GM11168 (cell line): ENCODE results near the gene KCNIP4.

ENCODE experiments used
- in situ Hi-C: fragments of 300-500 bp; cut with MboI; formaldehyde crosslinking; loops from one replicate; pipeline ENCODE4 v1.12.0; 2022; ENCODE audit warnings: low sequenced_read_pairs; ENCODE audit not compliant: unreplicated experiment

The KCNIP4 gene

DNA sequence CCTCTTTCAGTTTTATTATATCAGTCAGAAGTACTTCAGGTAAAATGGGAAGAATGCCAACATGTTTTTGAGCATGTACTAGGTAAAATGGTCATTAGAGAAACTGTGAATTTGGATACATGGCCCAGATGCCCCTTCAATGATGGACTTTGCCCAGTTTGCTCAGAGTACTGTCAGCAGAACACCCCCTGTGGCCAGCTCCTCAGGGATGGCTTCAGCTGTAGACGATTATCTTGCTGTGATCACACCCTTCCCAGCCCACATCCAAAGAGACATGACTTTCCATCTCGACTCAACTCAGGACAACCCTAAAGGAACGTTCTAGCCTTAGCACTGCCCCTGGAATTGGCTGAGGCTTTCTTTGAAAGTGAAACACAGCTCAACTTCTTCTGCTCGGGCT, 809.2 kb downstream of the KCNIP4 start:
- in situ Hi-C loops = no loop called here

DNA sequence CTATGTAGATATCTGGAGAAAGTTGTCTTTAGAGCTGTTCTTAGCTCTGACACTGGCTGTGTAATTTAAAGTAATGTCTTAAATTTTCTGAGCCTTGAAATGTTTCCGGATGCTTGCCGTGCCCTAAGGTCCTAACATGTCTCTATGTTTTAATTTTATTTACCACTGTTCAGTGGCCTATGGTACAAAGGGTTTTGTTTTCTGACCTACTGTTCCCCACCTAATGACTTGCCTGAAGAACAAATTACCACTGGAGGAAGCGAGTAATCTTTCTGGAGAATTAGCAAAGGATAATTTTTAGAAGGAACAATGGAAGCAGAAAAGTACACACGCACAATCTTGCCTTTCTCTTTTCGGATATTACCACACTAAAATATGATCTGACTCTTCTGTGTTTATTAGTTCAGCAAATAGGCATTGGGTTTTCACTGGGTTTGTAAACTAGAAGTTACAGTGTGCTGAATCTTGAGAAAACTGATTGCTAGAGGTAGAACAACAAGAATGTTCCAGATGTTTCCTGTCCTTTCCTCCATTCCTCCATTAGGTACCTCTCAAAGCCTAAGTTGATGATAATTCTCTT, 812.4 kb downstream of the KCNIP4 start:
- in situ Hi-C loops = no loop called here

- in situ Hi-C loops = no loop called here
Measured at GRCh38 chr4:21134994-21135393, 813.6 kb downstream of the KCNIP4 start.

- in situ Hi-C loops = no loop called here
Measured at GRCh38 chr4:21130606-21131005, 818.0 kb downstream of the KCNIP4 start.

- in situ Hi-C loops = no loop called here
Measured at GRCh38 chr4:21126014-21126512, 822.5 kb downstream of the KCNIP4 start.

DNA sequence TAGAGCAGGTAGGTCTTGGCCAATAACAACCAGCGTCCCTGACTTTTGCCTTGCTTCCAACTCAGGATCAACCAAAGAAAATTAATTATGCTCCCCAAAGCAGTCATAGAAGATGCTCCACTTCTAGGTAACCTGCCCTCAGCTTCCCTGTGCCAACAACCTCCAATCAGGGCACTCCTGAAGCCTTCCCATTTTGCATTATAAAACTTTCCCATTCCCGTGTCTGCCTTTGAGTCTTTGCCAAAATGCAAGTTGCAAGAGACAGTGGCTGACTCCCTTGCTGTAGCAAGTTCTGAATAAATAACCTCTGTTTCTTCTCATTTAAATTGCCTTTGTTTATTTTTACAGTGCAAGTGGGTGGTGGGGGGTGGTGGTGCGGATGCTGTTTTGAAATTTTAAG, 830.3 kb downstream of the KCNIP4 start:
- in situ Hi-C loops = no loop called here

- in situ Hi-C loops = no loop called here
Measured at GRCh38 chr4:21117541-21118180, 830.9 kb downstream of the KCNIP4 start.

GRCh38 chr4:21113496-21114223, 834.9 kb downstream of the KCNIP4 start:
- in situ Hi-C loops = no loop called here

- in situ Hi-C loops = no loop called here
Measured at GRCh38 chr4:21102667-21103066, 845.9 kb downstream of the KCNIP4 start.

DNA sequence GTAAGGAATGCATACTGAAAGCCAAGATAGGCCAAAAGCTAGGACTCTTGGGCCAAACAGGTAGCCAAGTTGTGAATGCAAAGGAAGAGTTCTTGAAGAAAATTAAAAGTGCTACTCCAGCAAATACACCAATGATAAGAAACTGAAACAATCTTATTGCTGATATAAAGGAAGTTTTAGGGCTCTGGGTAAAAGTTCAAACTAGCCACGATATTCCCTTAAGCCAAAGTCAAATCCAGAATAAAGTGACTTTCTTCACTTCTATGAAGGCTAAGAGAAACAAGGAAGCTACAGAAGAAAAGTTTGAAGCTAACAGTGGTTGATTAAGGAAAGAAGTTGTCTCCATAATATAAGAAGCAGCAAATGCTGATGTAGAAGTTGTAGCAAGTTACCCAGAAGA, 850.7 kb downstream of the KCNIP4 start:
- in situ Hi-C loops = no loop called here

DNA sequence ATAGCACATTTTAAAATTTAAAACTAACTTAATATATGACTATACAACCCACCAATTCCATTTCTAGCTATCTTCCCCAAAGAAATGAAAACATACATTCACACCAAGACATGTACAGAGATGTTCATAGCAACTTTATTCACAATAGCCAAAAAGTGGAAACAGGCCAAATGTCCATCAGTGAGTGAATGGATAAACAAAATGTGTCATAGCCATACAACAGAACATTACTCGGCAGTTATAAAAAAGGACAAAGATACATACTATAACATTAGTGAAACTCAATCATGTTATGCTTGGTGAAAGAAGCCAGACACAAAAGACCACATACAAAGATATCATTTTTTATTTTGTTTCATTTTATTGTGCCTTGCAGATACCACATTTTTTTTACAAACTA, 851.5 kb downstream of the KCNIP4 start:
- in situ Hi-C loops = no loop called here

GRCh38 chr4:21092531-21092930, 856.0 kb downstream of the KCNIP4 start:
- in situ Hi-C loops = no loop called here

- in situ Hi-C loops = no loop called here
Measured at GRCh38 chr4:21090094-21090666, 858.4 kb downstream of the KCNIP4 start.

DNA sequence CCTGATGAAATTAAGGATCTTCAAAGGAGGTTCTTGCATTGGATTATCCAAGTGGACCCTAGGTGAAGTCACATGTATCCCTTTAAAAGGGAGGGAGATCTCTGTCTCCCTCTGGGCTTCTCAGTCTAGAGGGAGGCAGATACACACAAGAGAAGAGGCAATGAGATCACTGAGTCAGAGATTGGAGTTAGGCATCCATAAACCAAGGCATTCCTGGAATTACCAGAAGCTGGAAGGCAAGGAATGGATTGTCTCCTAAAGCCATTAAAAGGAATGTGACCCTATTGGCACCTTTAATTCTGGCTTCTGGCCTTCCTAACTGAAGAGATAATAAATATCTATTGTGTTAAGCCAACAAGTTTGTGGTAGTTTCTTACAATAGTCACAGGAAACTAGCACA, 865.2 kb downstream of the KCNIP4 start:
- in situ Hi-C loops = no loop called here

DNA sequence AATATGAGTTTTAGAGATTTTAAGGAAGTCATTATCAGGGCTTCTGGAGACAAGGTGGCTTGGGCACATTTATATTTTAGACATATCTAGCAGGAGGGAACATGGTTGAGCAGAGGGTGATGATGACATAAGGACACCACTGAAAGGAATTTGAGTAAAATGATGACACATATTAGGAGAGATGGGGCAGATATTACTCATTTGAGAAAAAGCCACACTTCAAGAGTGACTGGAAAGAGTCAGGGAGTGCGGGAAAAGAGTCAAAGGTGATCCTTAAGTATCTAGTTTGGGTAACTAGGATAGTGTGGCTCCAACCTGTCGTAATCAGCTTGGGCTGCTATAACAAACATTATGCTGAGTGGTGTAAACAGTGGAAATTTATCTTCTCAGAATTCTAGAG, 870.6 kb downstream of the KCNIP4 start:
- in situ Hi-C loops = no loop called here

DNA sequence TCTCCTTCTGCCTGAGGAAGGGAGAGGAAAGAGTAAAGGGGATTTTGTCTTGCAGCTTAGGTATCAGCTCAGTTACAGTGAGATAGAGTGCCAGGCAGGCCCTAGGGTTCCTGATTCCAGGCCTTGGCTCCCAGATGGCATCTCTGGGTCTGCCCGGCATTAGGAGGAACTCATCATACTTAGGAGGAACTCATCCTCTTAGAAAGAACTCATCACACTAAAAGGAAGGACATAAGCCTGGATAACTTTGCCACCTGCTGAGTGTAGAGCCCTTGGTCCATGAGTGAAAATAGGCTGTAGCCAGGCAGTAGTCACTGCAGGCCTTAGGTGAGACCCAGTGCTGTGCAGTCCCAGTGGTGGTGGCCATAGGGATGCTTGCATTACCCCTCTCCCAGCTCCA, 881.2 kb downstream of the KCNIP4 start:
- in situ Hi-C loops = no loop called here

DNA sequence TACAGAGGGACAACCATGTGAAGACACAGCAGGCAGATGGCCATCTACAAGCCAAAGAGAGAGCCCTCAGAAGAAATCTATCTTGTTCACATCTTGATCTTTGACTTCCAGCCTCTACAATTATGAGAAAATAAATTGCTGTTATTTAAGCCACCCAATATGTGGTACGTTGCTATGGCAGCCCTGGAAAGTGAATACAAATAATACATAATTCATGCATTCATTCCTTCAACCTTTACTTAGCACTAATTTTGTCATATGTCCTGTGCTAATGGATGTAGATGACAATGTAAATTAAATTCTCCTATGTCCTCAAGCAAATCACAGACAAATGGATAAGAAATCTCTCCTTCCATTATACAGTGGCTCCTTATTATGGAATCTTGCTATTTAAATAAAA, 886.7 kb downstream of the KCNIP4 start:
- in situ Hi-C loops = no loop called here

DNA sequence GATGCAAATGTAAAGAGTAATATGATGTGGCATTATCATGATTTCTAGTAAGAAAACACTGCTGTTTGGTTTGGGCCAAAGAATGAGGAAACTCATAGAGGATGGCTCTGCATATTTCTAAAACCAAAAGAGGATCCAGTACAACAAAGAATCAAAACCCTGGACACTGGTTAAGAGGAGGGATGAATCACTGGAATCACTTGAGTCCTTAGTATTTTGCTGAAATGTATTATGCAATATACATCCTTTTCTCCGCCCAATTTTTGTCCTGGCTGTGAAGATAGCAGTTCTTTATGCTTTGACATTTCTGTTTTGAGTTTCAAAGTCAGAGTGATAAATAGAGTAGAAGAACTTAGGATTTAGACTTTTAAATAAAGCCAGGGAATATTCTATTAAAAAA, 902.4 kb downstream of the KCNIP4 start:
- in situ Hi-C loops = no loop called here

- in situ Hi-C loops = no loop called here
Measured at GRCh38 chr4:21045119-21045518, 903.5 kb downstream of the KCNIP4 start.

DNA sequence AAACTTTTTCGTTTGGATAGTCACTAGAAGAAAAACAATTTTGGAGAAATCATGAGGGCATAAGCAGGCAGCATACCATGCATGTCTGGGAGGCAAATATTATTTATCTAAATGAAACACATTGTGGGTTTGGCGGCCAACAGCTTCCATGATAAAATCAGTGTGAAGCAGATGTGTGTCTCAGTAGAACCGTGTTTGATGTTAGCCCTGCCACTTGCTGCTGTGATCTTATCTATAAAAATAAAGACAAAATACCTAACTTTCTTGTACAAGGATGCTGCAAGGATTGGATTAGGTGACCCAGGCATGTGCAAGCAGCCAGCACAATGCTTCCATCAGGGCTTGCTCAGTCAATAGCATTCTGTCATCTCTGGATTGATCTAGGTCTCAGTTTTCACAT, 906.9 kb downstream of the KCNIP4 start:
- in situ Hi-C loops = no loop called here

- in situ Hi-C loops = no loop called here
Measured at GRCh38 chr4:21034728-21035127, 913.8 kb downstream of the KCNIP4 start.
